Measurements from ENCODE around the gene MAP3K19.

DNA sequence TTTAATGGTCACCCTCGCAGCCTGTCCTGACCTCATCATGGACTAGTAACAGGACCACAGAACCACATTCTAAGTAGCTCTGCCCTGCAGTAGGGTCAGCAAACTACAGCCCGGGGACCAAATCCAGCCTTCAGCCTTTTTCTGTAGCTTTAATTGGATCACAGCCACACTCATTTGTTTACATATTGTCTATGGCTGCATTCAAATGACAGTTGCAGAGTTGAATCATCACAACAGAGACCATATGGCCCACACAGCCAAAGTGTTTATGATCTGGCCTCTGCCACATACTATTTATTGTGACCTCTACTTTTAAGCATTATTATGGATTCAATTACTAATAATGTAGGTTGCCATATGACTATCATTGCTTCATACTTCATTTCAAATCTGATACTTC lies 47.7 kb downstream of the MAP3K19 start:
- TF ChIP-seq, protein P1, sequence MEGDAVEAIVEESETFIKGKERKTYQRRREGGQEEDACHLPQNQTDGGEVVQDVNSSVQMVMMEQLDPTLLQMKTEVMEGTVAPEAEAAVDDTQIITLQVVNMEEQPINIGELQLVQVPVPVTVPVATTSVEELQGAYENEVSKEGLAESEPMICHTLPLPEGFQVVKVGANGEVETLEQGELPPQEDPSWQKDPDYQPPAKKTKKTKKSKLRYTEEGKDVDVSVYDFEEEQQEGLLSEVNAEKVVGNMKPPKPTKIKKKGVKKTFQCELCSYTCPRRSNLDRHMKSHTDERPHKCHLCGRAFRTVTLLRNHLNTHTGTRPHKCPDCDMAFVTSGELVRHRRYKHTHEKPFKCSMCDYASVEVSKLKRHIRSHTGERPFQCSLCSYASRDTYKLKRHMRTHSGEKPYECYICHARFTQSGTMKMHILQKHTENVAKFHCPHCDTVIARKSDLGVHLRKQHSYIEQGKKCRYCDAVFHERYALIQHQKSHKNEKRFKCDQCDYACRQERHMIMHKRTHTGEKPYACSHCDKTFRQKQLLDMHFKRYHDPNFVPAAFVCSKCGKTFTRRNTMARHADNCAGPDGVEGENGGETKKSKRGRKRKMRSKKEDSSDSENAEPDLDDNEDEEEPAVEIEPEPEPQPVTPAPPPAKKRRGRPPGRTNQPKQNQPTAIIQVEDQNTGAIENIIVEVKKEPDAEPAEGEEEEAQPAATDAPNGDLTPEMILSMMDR (optimal IDR thresholded peaks at IDR 0.05 in 1 of 3, IDR thresholded peaks at IDR 0.05 in 1 of 3, conservative IDR thresholded peaks at IDR 0.05 in 1 of 3; ENCODE audit: extremely low read depth in 1 of 3, insufficient read depth in 2 of 3, low read length in 3 of 3): no peak
- no peak for TF ChIP-seq EZH2 (IDR thresholded peaks at IDR 0.05; ENCODE audit: low read length)
